ENCODE results near the gene MIER1. TPM values are rescaled to one million over a fixed set of nuclear protein-coding genes. Genes with fewer than 3 reads are reported as not detected.
"Not testable (repeated sequence)": the region's sequence is repeated elsewhere in the genome, so short reads cannot be mapped to it uniquely, and the experiment has no call there.

Gene MIER1
- polyA plus RNA-seq, 1 donor: 43.5 TPM

DNA sequence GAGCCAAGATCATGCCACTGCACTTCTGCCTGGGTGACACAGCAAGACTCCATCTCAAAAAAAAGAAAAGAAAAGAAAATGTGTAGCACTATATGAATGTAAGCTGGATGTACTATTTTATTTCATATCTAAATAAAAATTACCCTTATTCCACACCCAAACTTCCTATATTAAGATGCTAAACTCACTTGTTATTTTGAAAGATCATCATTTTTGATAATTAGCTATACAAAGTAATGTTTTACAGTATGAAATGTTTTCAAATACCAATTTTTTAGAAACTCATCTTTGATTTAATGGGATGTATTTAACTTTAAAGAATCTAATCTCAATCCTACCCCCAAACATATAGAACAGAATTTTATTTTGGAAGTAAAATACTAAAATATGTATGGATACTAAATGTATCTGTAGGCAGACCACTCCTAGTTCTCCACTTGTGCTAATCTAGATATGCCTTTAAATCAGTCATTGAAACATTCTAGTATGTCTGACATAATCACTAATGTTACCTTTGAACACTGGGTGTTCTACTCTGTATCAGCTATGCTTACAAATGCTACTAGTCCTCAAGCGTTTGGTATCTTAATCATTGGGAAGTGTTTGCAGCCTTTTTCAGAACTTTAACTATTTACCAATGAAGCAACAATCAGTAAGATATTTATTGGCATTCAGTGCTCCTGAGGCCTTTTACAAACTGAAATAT lies 12.9 kb downstream of the MIER1 start:
- no peak for DNase-seq

DNA sequence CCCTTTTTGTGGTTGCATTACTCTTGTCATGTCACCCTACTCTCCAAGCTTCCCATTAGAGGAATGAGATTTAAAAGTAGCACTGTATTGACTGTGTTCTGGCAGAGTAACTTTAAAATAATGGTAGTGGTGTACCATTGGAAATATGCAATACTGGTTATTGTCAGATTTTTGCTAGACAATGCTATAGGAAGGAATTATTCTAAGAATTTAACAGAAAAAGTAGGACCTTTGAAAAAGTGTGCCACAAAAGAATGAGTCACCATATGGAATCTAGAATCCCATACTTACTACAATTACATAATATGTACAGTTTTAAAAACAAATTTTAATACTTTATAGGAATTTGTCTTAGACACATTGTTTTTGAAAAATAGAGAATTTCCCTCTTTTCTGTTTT lies 13.8 kb downstream of the MIER1 start:
- DNase-seq: no peak

DNA sequence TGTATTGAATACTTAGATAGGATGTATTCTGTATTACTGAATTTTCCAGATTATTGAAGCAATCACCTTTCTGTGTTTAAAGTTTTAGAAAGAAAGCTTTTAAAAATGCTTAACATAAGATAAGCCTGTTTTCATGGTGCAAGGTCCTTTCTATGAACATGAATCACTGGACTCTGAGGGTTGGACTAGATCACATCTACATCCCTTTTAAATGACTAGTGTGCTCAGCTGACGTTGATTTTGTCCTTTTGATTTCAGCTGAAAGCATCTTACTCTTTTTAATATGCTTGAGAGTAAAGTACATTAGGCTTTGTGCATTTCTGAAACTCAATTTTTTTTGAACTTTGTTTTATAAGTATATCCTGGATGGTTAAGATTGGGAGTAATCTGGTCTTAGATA lies 16.2 kb downstream of the MIER1 start:
- no peak for DNase-seq

DNA sequence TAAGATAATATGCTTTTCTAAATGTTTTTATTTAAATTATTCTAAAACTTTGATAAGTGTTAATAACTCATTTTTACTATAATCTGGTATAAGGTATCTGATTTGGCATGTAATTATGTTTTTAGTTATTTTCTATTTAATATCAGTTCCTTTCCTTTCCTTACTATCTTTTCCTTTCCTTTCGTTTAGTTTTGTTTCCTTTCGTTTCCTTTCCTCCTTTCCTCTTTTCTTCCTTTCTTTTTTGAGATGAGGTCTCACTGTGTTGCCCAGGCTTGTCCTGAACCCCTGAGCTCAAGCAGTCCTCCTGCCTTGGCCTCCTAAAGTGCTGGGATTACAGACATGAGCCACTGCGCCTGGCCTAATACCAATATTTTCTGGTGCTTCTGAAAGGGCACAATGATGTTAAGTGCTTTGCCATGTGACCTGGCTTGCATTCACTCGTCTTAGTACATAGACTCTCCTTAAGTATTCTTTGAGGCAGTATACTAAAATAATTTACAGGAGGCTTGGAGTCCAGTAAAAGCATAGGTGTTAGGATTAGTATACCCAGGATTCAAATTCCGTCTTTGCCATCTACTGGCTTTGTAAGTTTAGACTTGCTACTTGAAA lies 18.7 kb downstream of the MIER1 start:
- no peak for DNase-seq

DNA sequence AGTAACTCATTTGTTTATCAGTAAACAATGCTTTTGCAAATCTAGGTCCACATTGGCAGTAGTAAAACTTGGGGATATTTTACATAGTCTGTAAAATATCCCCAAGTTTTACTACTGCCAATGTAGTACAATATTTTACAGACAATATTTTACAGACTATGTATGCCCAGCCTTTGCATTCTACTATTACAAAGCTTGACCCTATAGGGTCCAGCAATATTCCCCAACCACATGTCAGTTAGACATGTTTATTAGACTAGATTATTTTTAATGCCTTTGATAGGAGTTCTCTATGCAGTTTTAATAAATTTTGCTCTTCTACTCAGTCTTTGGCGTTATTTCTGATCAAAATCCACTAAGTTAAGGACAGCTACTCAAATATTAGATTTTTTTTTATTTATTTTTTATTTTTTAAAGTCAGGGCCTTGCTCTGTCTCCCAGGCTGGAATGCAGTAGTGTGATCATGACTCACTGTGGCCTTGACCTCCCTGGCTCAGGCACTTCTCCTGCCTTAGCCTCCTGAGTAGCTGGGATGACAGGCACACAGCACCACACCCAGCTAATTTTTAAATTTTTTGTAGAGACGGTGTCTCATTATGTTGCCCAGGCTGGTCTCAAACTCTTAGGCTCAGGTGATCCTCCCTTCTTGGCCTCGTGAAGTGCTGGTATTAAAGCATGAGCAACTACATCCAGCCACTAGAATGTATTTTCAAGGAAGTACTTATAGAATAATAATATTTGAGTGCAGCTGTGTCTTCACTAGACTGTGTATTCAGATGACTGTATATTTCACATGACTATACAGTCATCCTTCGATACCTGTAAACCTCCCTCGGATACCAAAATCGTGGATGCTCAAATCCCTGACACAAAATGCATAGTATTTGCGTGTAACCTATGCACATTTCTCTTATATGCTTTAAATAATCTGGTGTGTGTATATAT lies 19.8 kb downstream of the MIER1 start:
- no peak for DNase-seq

DNA sequence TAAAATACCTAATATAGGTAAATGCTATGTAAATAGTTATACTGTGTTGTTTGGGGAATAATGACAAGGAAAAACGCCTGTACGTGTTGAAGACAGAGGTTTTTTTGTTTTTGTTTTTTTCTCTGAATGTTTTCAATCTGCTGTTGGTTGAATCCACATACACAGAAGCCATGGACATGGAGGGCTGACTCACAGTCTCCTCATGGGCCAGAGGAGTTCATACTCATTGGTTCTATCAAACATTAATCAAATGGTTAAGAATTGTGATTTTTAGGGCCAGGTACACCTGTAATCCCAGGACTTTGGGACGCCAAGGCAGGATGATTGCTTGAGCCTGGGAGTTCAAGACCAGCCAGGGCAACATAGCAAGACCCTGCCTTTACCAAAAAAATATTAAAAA lies 20.5 kb downstream of the MIER1 start:
- DNase-seq: no peak

DNA sequence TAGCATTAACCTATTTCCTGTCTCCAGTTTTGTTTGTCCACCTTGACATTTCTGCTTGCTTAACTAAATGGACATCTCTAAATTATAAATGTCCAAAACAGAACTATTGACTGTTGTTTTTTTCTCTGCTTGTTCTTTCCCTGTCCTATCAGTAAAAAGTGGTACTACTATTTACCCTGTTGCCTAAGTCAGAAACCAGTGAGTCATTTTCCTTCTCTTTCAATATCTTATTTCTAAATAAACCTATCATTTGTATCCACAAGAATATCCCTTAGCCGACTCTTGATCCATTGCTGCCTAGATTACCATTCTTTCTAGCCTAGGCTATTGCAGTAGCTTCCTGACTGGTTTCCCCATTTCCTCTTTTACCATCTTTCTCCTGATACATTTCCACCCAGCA lies 22.5 kb downstream of the MIER1 start:
- no peak for DNase-seq

DNA sequence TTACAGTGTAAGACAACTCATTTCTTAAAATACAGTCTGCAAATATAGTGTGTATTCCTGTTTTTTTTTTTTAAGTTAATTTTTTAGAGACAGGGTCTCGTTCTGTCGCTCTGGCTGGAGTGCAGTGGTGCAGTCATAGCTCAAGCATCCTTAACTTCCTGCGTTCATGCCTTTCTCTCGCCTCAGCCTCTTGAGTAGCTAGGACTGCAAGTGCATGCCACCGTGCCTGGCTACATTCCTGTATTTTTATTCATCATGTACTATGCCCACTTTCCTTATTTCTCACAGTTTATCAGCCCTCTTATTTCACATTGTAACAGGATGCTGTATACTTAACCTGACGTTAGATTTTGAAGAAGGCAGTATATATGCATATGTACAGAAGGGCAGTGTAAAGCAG lies 26.7 kb downstream of the MIER1 start:
- DNase-seq: no peak

DNA sequence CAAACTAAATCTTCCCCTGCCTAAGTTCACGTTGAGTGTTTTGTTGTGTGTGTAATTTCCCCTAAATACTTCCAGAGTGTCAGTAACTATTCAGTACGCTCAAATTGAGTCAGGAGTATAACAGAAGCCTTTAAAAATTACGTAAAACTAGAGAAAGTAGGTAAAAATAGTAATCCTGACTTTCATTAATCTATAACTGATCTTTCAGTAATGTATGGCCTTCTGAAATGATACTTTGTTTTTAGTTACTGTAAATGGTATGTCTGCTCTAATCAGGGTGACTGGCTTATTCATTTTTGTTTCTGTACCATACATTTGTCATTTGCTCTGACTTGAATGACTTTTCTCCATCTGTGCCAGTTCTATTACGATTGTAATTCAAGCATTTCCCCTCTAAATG lies 29.4 kb downstream of the MIER1 start:
- DNase-seq: no peak

DNA sequence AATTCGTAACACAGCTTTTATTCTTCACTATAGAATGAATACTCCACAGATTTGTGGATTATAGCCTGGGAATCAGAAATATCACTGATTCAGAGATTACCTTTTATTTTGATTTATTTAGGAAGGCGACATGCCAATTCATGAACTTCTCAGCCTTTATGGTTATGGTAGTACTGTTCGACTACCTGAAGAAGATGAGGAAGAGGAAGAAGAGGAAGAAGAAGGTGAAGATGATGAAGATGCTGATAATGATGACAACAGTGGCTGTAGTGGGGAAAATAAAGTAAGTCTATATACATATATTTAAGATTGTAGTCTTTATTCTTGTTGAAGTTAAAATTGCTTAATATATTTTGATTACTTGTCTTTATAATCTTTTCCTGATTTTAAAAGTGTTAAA lies 33.1 kb downstream of the MIER1 start:
- no peak for DNase-seq

DNA sequence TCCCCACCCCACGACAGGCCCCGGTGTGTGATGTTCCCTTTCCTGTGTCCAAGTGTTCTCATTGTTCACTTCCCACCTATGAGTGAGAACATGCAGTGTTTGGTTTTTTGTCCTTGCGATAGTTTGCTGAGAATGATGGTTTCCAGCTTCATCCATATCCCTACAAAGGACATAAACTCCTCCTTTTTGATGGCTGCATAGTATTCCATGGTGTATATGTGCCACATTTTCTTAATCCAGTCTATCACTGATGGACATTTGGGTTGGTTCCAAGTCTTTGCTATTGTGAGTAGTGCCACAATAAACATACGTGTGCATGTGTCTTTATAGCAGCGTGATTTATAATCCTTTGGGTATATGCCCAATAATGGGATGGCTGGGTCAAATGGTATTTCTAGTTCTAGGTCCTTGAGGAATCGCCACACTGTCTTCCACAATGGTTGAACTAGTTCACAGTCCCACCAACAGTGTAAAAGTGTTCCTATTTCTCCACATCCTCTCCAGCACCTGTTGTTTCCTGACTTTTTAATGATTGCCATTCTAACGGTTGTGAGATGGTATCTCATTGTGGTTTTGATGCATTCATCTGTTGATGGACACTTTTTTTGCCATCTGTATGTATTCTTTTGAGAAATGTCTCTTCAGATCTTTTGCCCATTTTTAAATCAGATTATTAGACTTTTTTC lies 41.5 kb downstream of the MIER1 start:
- DNase-seq: not testable (repeated sequence)

DNA sequence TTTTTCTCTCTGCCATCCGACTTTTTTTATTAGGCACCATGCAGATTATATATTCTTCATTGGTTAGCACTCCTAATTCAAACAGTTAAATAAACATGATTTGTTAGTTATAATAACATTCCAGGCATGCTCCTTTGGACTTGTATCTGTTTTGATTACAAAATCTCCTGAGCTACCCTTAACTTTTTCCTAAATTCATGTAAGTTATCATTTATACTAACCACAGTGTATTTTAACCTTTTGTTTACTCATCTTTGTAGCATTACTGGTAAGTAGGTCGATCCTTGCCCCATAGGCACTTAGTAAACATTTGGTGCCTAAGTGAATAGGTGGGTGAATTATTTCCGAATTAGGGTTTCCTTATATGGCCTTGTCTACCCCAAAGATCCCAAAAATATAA lies 43.8 kb downstream of the MIER1 start:
- DNase-seq: no peak

DNA sequence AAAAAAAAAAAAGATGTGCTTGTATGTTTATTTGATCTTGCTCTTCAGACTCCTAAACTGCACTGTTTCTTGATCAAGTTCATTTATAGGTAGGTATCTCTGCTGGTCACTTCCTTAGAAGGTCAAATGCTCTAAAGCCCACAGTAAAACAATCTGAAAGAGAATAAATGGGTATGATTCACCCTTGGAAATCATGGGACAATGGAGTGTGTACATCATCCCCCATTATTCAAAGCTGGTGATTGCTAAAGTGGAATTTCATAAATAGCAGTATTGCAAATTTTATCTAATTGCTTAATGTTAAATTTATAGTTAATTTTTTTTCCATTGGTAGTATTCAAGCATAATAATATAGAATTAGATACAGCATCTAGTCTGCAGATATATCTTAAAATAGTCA lies 53.4 kb downstream of the MIER1 start:
- no peak for DNase-seq

DNA sequence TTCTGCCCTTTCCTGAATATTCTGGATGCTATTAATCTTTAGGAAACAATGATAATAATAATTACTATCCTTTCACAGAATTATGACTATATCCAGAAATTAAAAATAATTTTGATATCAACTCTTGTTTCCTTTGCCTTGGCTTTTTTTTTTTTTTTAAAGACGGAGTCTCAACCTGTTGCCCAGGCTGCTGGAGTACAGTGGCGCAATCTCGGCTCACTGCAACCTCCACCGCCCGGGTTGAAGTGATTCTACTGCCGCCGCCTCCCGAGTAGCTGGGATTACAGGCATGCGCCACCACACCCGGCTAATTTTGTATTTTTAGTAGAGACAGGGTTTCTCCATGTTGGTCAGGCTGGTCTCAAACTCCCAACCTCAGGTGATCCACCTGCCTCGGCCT lies 54.8 kb downstream of the MIER1 start:
- DNase-seq: not testable (repeated sequence)

DNA sequence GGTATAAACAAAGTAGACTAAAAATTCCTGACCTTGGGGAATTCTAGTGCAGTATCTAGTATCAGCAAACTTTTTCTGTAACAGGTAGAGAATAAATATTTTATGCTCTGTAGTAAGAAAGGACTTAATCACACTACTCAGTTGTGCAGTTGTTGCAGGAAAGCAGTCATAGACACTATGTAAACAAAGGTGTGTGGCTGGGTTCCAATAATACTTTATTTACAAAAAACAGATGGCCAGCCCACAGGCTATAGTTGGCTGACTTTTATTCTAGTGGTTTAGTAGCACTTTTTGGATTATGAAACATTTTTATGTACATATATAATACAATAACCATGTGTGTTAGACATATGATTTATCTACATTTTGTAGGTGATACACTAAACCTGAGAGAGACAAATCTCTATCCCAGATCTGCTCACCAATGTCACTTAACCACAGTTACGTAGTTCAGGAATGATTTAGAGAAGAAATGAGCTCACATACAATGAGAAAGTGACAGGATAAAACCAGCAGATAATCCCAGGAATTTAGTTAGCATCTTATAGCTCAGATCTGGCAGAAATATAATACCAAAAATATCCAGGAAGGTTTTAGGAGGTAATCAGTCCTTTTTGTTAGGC lies 56.1 kb downstream of the MIER1 start:
- DNase-seq: no peak

DNA sequence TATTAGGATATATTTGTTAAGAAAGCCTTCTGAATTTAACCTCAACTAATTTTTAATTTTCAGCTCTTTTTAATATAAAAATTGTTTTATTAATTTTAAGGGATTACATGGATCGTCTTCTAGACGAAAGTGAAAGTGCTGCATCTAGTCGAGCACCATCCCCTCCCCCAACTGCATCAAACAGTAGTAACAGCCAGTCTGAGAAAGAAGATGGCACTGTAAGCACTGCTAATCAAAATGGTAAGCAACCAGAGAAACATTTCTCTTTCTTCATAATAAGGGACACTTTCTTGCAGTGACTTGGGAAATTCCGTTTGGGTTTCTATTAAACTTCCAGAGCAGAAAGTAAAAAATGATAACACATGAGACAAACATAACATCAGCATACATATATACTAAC lies 56.9 kb downstream of the MIER1 start:
- no peak for DNase-seq

DNA sequence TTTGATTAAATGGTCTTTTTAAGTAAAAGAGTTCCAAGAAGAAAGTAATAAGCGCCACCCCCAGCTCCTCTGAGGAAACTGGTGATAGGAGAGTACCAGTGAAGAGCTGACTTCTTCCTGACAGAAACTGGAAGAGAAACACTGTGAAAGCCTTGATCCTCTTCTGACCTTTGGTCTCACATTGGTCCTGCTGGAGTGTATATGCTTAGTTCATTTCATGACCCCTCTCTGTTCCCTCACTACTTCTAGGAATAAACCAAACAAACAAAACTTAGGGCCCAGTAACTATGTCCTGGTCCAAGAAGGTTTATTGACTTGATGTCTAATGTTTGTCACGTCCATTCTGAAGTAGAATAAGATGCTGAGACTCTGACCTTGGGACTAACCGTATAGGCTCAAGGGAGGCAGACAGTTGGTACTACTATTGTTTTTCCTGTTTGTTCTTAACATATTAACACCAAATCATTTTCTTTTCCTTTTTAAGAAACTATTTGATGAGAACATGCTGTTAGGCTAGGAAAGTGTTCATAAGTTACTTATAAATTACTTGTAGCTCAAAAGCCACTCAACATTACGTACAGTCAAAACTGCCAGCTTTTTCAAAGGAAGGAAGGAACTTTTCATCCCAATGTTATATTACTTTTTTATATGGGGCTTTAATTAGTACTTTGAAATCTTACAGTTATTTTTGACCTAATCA lies 57.9 kb downstream of the MIER1 start:
- no peak for DNase-seq

DNA sequence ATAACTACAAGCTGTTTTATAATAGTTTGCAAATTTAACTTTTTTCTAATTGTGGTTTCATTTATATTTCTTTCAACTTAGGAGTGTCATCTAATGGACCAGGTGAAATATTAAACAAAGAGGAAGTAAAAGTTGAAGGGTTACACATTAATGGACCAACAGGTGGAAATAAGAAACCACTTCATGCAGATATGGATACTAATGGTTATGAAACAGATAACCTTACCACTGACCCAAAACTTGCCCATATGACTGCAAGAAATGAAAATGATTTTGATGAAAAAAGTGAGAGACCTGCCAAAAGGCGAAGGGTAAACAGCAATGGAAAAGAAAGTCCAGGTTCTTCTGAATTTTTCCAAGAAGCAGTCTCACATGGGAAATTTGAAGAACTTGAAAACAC lies 59.7 kb downstream of the MIER1 start:
- no peak for DNase-seq

DNA sequence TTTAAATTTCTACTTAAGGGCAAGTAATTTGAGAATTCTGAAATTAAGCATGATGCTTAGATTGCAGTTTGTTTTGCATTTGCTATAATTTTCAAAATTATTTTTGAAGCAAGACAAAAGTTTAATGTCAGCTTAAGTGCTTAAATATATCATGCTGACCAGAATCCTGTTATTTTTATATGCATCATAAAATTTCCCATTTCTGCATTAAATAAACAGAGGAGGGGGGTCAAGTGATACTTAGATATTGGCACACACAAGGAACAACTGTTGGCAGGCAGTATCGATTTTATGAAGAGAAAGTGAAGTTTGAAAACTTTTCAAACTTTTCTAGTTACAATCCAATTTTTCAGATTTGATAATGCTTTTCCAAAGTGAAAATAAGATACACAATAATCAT lies 61.0 kb downstream of the MIER1 start:
- no peak for DNase-seq

DNA sequence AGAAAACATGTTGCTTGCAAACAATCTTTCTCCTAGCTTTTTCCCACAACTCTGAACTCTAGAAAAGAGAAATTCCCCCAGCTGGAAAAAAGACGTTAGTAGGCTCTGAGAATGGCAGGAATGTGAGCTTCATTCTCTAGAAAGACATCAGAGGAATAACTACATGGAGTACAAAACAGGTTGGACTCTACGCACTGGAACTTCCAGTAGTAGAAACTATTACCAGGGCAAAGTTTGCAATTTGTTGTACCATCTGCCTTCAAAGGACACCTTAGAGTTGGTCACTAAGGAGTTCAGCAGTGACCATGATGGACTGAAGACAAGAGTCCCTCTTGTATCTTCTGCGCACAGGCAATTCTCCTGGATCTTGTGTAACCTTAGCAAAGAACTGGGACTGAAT lies 68.3 kb downstream of the MIER1 start:
- DNase-seq: no peak

DNA sequence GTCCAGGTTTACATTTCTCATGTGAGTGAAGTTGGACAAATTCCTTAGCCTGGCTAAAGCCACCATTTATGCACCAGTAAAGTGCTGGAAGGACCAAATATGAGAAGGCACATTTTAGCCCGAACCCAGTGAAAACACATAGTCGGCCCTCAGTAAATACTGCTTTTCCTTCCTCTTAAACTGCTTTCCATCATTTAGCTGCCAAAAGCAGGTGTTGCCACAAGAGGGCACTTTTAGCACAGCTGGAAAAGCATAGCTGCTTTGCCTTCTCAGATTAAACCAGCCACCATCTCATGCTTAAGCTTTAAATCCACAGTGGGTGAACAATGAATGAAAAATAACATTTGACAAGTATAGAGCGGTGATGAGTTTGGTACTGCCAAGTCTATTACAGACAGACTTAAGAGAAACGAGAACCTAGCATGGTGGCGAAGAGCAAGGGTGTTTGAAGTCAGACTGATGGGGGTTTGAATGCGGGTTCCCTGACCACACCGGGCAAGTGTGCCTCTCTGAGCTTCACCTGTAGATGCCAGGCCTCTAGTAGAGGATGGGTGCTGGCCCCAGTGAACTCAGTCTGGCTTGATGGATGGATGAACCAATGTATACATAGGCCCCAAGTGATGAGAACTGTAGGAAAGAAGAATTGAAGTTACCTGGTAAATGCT lies 71.4 kb downstream of the MIER1 start:
- peak; percentile 70 for DNase-seq
